SK-N-SH (cell line): ENCODE data around the gene CALCOCO1. TPM values are rescaled to one million over a fixed set of nuclear protein-coding genes. Genes with fewer than 3 reads are reported as not detected.

Experiments
- CTCF ChIA-PET: fragments of 300-600, 350-600 bp; formaldehyde crosslinking; extraction: SDS; loops from one replicate; lab custom pipeline; 2021; lab: Yijun Ruan, JAX
- POLR2A ChIA-PET: fragments of 350-600 bp; sonication (Branson Sonifier 250); formaldehyde crosslinking; extraction: SDS; loops from one replicate; lab custom pipeline; 2020; ENCODE audit warnings: antibody characterized with exemption, inconsistent platforms; lab: Yijun Ruan, JAX
- DNase-seq: peaks from one replicate; pipeline ENCODE4 v3.0.0; 2012
- H2AFZ ChIP-seq: fragments of 200-600 bp; sonication (generic); 2 replicates; pipeline ENCODE4 v1.8.1; 2016; ENCODE audit warnings: antibody characterized with exemption, mild to moderate bottlenecking, low read depth
- H3F3A ChIP-seq: fragments of 200-600 bp; sonication (generic); replicated peaks from 2 replicates; pipeline ENCODE3; 2016; ENCODE audit warnings: antibody characterized with exemption, mild to moderate bottlenecking; ENCODE audit not compliant: insufficient read depth
- H3K27ac ChIP-seq, 2 experiments: fragments of 200-500 bp in 1 of 2; fragments of 200-600 bp in 1 of 2; sonication (Bioruptor generic) in 1 of 2; sonication (generic), shearing (Covaris generic) in 1 of 2; 2 replicates each; pipeline versions ENCODE4 v1.5.1 to v1.6.1; 2014 to 2016; ENCODE audit warnings: low read depth in 2 of 2, inconsistent platforms in 1 of 2, low read length in 1 of 2, mild to moderate bottlenecking in 1 of 2, mixed read lengths in 1 of 2
- H3K27me3 ChIP-seq: fragments of 200-600 bp; sonication (generic), shearing (Covaris generic); 2 replicates; pipeline ENCODE4 v1.6.1; 2016; ENCODE audit warnings: mixed run types; ENCODE audit not compliant: insufficient read depth
- H3K36me3 ChIP-seq, 2 experiments: fragments of 200-500 bp in 1 of 2; fragments of 200-600 bp in 1 of 2; sonication (Bioruptor generic) in 1 of 2; sonication (generic) in 1 of 2; replicated peaks in 1 of 2; 2 replicates each; pipeline versions ENCODE3 to v1.5.1; 2014 to 2016; ENCODE audit warnings: low read length in 1 of 2, mild to moderate bottlenecking in 1 of 2; ENCODE audit not compliant: insufficient read depth in 2 of 2, control insufficient read depth in 1 of 2
- H3K4me1 ChIP-seq, 2 experiments: fragments of 200-500 bp in 1 of 2; fragments of 200-600 bp in 1 of 2; sonication (Bioruptor generic) in 1 of 2; sonication (generic), shearing (Covaris generic) in 1 of 2; 2 replicates each; pipeline versions ENCODE4 v1.5.1 to v1.6.1; 2014 to 2016; ENCODE audit warnings: low read depth in 1 of 2, low read length in 1 of 2, mixed run types in 1 of 2; ENCODE audit not compliant: insufficient read depth in 2 of 2, control insufficient read depth in 1 of 2
- H3K4me2 ChIP-seq: fragments of 200-600 bp; sonication (generic), shearing (Covaris generic); 2 replicates; pipeline ENCODE4 v1.6.1; 2017; ENCODE audit warnings: mixed run types
- H3K4me3 ChIP-seq, 2 experiments: fragments of 200-500 bp in 1 of 2; fragments of 200-600 bp in 1 of 2; sonication (Bioruptor generic) in 1 of 2; sonication (generic), shearing (Covaris generic) in 1 of 2; 2 replicates each; pipeline versions ENCODE4 v1.5.1 to v1.8.1; 2014 to 2016; ENCODE audit warnings: low read depth in 2 of 2, inconsistent platforms in 1 of 2, low read length in 1 of 2, mild to moderate bottlenecking in 1 of 2, mixed read lengths in 1 of 2, moderate library complexity in 1 of 2
- H3K79me2 ChIP-seq: fragments of 200-600 bp; sonication (generic); 2 replicates; pipeline ENCODE4 v1.8.1; 2017; ENCODE audit warnings: mild to moderate bottlenecking; ENCODE audit not compliant: insufficient read depth
- H3K9ac ChIP-seq: fragments of 200-600 bp; sonication (generic); 2 replicates; pipeline ENCODE4 v1.6.1; 2017; ENCODE audit warnings: mixed run types
- H3K9me2 ChIP-seq: fragments of 200-600 bp; sonication (generic); 2 replicates; pipeline ENCODE4 v1.6.1; 2017; ENCODE audit warnings: mixed run types
- H3K9me3 ChIP-seq: fragments of 200-600 bp; sonication (generic); 2 replicates; pipeline ENCODE4 v1.6.1; 2017; ENCODE audit warnings: mixed run types, mild to moderate bottlenecking, moderate library complexity
- H4K20me1 ChIP-seq: fragments of 200-600 bp; sonication (generic); 2 replicates; pipeline ENCODE4 v1.6.1; 2017; ENCODE audit warnings: mild to moderate bottlenecking, mixed run types; ENCODE audit not compliant: insufficient read depth
- CTCF ChIP-seq: fragments of 200-600 bp; sonication (generic); IDR thresholded peaks from 2 replicates; pipeline ENCODE4 v1.6.1; 2017; ENCODE audit warnings: antibody characterized with exemption, mild to moderate bottlenecking, moderate library complexity
- EP300 ChIP-seq, 2 experiments: IDR thresholded peaks; 2 replicates each; pipeline versions ENCODE4 v1.4.0 to v1.6.1; 2012; ENCODE audit warnings: borderline replicate concordance in 1 of 2, low read depth in 1 of 2, low read length in 1 of 2
- EZH2phosphoT487 ChIP-seq: fragments of 200-600 bp; sonication (generic); IDR thresholded peaks from 2 replicates; pipeline ENCODE4 v1.6.1; 2017; ENCODE audit warnings: low read depth, mixed run types, mild to moderate bottlenecking, antibody characterized with exemption, moderate library complexity, borderline replicate concordance
- FOXM1 ChIP-seq: IDR thresholded peaks from 2 replicates; pipeline ENCODE4 v1.4.0; 2012; ENCODE audit warnings: low read depth, mild to moderate bottlenecking
- GABPA ChIP-seq: IDR thresholded peaks from 2 replicates; pipeline ENCODE4 v1.4.0; 2012; ENCODE audit warnings: low read depth, mild to moderate bottlenecking
- GATA2 ChIP-seq: sonication (generic); formaldehyde crosslinking; IDR thresholded peaks from 2 replicates; pipeline ENCODE4 v1.5.0; 2020; ENCODE audit warnings: mild to moderate bottlenecking, missing genetic modification reagents
- IRF3 ChIP-seq: fragments of 150-350 bp; IDR thresholded peaks from 2 replicates; pipeline ENCODE4 v1.6.1; 2016; ENCODE audit warnings: mild to moderate bottlenecking, low read depth, low read length
- MAX ChIP-seq: IDR thresholded peaks from 2 replicates; pipeline ENCODE4 v1.4.0; 2012; ENCODE audit warnings: low read depth
- MEF2A ChIP-seq: IDR thresholded peaks from 2 replicates; pipeline ENCODE4 v1.4.0; 2012; ENCODE audit warnings: low read depth, borderline replicate concordance
- NFIC ChIP-seq: IDR thresholded peaks from 2 replicates; pipeline ENCODE4 v1.4.0; 2012; ENCODE audit warnings: borderline replicate concordance
- POLR2AphosphoS5 ChIP-seq: IDR thresholded peaks from 2 replicates; pipeline ENCODE4 v1.6.1; 2012; ENCODE audit warnings: low read depth, low read length
- RXRA ChIP-seq: IDR thresholded peaks from 2 replicates; pipeline ENCODE4 v1.4.0; 2012; ENCODE audit warnings: low read depth, mild to moderate bottlenecking, borderline replicate concordance
- SIN3A ChIP-seq: IDR thresholded peaks from 2 replicates; pipeline ENCODE4 v1.6.1; 2012; ENCODE audit warnings: low read depth, mild to moderate bottlenecking, low read length, moderate library complexity, borderline replicate concordance
- TAF1 ChIP-seq: IDR thresholded peaks from 2 replicates; pipeline ENCODE4 v1.6.1; 2012; ENCODE audit warnings: low read depth, mild to moderate bottlenecking, low read length, moderate library complexity, borderline replicate concordance
- TEAD4 ChIP-seq: IDR thresholded peaks from 2 replicates; pipeline ENCODE4 v1.4.0; 2012; ENCODE audit warnings: mild to moderate bottlenecking, borderline replicate concordance; ENCODE audit not compliant: insufficient read depth
- USF2 ChIP-seq: fragments of 150-350 bp; IDR thresholded peaks from 2 replicates; pipeline ENCODE4 v1.6.1; 2017; ENCODE audit warnings: antibody characterized with exemption, low read length, low read depth, borderline replicate concordance
- YY1 ChIP-seq: IDR thresholded peaks from 2 replicates; pipeline ENCODE4 v1.4.0; 2012; ENCODE audit warnings: low read depth, mild to moderate bottlenecking
- WGBS: methylation state at CpG from one replicate; pipeline ENCODE4 v1.1.6; 2017; ENCODE audit warnings: low lambda C conversion rate; 5-methylcytosine and 5-hydroxymethylcytosine counted together
- polyA plus RNA-seq, 3 experiments: library from polyadenylated mRNA; depleted of rRNA; stranded (reverse); fragments of >200 nt; gene quantifications; 2 replicates each; pipeline ENCODE4 v1.2.3, GENCODE V29; 2012
- TF ChIP-seq, protein P1 (sequence below): IDR thresholded peaks from 2 replicates; pipeline ENCODE4 v1.4.0; 2012; ENCODE audit warnings: low read depth, borderline replicate concordance

Gene CALCOCO1
- polyA plus RNA-seq, 1 of the 3 experiments (the other 2 are of a cell fraction), result 72.1 TPM

DNA sequence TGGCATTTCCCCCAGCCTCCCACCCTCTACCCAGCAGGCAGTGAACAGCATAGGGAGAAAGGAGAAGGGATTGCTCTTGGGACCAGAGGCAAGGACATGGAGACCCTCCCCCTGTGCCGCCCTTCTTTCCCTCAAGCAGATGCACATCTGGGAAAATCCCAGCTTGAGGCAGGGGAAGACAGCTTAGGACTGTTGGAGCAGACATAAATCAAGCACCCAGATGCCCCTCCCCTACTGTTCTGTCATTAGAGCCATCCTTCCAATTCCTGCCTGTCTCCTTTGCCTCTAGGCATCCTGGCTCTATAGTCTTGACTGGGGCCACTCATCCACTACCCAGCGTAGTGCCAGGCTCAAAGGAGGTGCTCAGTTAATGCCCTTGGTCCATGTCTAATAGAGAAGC lies 32.0 kb upstream of the CALCOCO1 start:
- Histone ChIP-seq H3K9me3 (no peaks in the 10 kb centered on the region), H3K4me1 (peaks cover 2 to 7% of the 10 kb centered on the region in 2 experiments; a peak in 1 of 4 replicates)
- POLR2A ChIA-PET, result interaction anchor here (0.6 kb wide), 1 partner anchor 146 kb away, joined by 3 read pairs; no protein-coding TSS in a partner anchor
- 12% methylated on average over 2 of the region's 2 CpGs for WGBS
- TF ChIP-seq FOXM1 (no peak), USF2 (no peak), CTCF (no peak), EZH2phosphoT487 (no peak)
- TF ChIP-seq, all 33 proteins: peak for 0
- no peak overlapping the region for H3K27ac ChIP-seq
- no peaks in the 10 kb centered on the region for H3K79me2 ChIP-seq
- DNase-seq, result no peak
- no peak overlapping the region for H2AFZ ChIP-seq
- no peak overlapping the region for H3K9ac ChIP-seq
- H3K9me2 ChIP-seq, result no peaks in the 10 kb centered on the region
- no peak overlapping the region for H3K4me3 ChIP-seq
- no peaks in the 10 kb centered on the region for H4K20me1 ChIP-seq
- CTCF ChIA-PET, result interaction anchor here (7.6 kb wide), 1 partner anchor 14 kb away, joined by 121 read pairs; no protein-coding TSS in a partner anchor
- H3K4me2 ChIP-seq, result no peak overlapping the region
- H3K27me3 ChIP-seq, result peaks cover 88% of the 10 kb centered on the region
- no peaks in the 10 kb centered on the region for H3F3A ChIP-seq
- H3K36me3 ChIP-seq, result no peaks in the 10 kb centered on the region

DNA sequence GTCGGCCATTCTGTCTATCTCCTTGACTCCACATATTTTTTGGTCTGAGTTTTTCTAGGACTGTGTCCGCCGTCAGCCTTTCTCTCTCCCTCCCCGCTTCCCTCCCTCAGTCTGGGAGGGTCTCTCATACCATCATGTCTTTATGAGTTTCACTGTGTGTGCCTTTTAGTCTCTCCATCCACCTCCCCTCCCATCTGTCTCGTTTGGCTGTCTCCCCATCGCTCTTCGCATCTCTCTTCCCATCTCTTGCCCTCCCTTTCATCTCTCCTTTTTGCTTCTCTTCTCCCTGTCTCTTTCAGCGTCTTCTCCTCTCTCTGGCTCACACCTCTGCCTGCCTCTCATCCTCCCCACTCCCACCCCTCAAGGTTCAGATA lies 31.5 kb upstream of the CALCOCO1 start:
- H3K9me3 ChIP-seq, result no peaks in the 10 kb centered on the region
- CTCF ChIA-PET, result interaction anchor here (2.4 to 10.5 kb wide), 4 partner anchors 11 to 59 kb away, joined by 12 to 121 read pairs (median 55); no protein-coding TSS in a partner anchor
- TF ChIP-seq NFIC (no peak), GATA2 (CRISPR knock-in tag) (no peak), TEAD4 (no peak), GABPA (no peak), TAF1 (no peak), SIN3A (no peak), MAX (no peak), RXRA (no peak), IRF3 (no peak), CTCF (no peak), YY1 (no peak), EP300 (IDR thresholded peaks at IDR 0.05; ENCODE audit: borderline replicate concordance in 1 of 2, low read depth in 1 of 2, low read length in 1 of 2) (no peak), MEF2A (no peak), FOXM1 (no peak), POLR2AphosphoS5 (no peak)
- TF ChIP-seq, protein P1, sequence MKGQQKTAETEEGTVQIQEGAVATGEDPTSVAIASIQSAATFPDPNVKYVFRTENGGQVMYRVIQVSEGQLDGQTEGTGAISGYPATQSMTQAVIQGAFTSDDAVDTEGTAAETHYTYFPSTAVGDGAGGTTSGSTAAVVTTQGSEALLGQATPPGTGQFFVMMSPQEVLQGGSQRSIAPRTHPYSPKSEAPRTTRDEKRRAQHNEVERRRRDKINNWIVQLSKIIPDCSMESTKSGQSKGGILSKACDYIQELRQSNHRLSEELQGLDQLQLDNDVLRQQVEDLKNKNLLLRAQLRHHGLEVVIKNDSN, result no peak
- H3K9me2 ChIP-seq, result no peaks in the 10 kb centered on the region
- no peaks in the 10 kb centered on the region for H3K79me2 ChIP-seq
- WGBS, result 9% methylated on average over 8 of the region's 8 CpGs
- peaks cover 2 to 9% of the 10 kb centered on the region in 2 experiments; a peak in 1 of 4 replicates for H3K4me1 ChIP-seq
- no peak overlapping the region for H3K27ac ChIP-seq
- peaks cover 87% of the 10 kb centered on the region for H3K27me3 ChIP-seq
- POLR2A ChIA-PET, result no interaction called here
- no peaks in the 10 kb centered on the region for H3F3A ChIP-seq
- no peak overlapping the region for H3K4me2 ChIP-seq
- H3K4me3 ChIP-seq, result no peak overlapping the region
- H3K36me3 ChIP-seq, result no peaks in the 10 kb centered on the region
- no peak overlapping the region for H2AFZ ChIP-seq
- no peaks in the 10 kb centered on the region for H4K20me1 ChIP-seq
- no peak for DNase-seq
- no peak overlapping the region for H3K9ac ChIP-seq
